Measurements from ENCODE around the gene ANKMY1. TPM values are rescaled to one million over a fixed set of nuclear protein-coding genes. Genes with fewer than 3 reads are reported as not detected.

The ANKMY1 gene
- total and polyA plus RNA-seq, 3 donors from 2014 or later: 57.3 to 92.5 (median 75.7) TPM

DNA sequence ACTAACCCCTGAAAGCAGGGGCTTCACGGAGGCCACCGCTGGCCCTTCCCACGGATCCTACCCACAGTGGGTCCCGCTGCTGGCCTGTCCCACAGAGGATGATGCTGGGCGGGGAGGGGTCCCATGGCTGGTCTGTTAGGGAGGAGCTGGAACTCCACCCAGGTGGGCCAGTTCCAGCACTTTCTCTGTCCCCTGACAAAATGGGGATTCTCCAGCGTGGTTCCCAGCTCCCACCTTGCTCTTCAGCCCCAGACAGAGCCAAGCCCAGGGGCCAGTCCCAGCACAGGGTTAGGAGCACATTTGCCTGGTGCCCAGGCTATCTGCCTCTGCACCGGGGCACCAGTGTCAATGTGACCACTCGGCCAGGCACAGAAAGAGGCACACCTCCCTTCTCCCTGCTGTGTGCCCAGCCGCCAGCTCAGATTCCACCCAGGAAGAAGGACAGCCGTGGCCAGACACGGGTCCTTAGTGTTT, 50.0 kb downstream of the ANKMY1 start:
- H3K27me3 ChIP-seq: no peaks in the 10 kb centered on the region
- no peak overlapping the region for H3K4me3 ChIP-seq
- no peak overlapping the region for H3K27ac ChIP-seq
- DNase-seq: no peak
- intact Hi-C loops (cut with DNase I; ENCODE audit: low total_unique reads): no loop called here
- 90 to 92% methylated on average over 3 to 11 of the region's 11 CpGs for WGBS, 2 donors
- H3K9me3 ChIP-seq: no peaks in the 10 kb centered on the region
- H3K4me1 ChIP-seq: no peaks in the 10 kb centered on the region
- no peaks in the 10 kb centered on the region for H3K36me3 ChIP-seq (ENCODE audit: low read depth, missing control alignments)
- no peak for TF ChIP-seq POLR2A (IDR thresholded peaks at IDR 0.05)
- no peak for TF ChIP-seq CTCF (IDR thresholded peaks at IDR 0.05)

DNA sequence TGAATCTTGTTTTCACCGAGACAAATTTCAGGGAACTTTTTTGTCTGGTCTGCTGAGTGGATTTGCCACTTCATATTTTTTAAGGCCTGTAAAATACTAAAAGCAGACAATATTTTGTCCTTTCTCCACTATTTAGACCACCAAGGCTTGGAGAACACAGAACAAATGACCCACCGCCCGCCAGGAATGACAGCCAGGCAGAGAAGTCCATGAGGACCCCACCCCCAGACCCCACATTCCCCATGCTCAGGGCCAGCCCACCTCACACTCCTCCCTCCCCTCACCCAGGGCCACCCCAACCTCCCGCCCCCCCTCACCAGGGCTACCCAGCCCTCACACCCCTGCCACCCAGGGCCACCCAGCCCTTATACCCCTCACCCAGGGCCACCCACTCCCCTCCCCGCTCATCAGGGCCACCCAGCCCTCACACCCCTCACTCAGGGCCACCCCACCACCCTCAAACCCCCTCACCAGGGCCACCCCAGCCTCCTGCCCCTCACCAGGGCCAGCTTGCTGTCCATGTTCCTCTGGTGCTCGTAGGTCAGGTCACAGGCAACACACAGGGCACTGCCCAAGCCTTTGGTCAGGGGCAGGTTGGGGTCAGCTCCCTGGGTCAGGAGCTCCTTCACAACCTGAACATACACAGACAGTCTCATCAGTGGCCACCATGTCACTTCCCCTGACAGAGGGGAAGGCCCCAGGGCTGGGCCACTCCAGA, 50.6 kb downstream of the ANKMY1 start:
- Histone ChIP-seq H3K27ac (no peak overlapping the region), H3K27me3 (no peaks in the 10 kb centered on the region), H3K4me3 (no peak overlapping the region), H3K36me3 (ENCODE audit: low read depth, missing control alignments) (no peaks in the 10 kb centered on the region), H3K9me3 (no peaks in the 10 kb centered on the region), H3K4me1 (no peaks in the 10 kb centered on the region)
- DNase-seq: no peak
- 96 to 98% methylated on average over 5 to 6 of the region's 6 CpGs for WGBS, 2 donors
- TF ChIP-seq POLR2A (IDR thresholded peaks at IDR 0.05) (no peak), CTCF (IDR thresholded peaks at IDR 0.05) (no peak)
- intact Hi-C loops (cut with DNase I; ENCODE audit: low total_unique reads): no loop called here

DNA sequence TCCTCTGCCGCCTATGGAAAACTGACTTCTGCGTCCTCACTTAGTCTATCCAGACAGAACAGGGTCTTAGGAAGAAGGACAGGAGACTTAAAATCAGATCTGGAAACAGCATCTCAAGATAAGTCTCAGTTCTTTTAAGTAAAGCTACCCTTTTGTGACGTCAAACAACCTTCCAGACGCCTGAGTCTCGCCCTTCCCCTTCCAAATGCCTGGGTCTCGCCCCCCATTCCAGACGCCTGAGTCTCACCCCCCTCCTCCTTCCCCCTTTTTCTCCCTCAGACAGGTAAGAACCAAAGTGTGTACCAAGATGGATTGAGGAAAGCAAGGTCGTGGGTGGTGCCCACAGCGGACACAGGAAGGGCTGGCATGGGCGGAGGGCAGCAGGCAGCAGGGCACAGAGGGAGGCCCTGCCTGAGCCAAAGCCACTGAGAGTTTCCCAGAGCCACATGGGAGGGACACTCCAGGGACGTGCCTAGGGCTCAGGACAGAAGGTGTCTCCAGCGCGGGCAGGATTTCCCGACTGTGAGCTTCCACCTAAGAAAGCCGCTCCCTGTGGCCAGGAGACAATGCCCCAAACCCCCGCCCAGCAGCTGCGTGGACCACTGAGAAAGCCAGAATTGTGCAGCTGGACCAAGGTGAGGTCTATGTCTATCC, 51.3 kb downstream of the ANKMY1 start:
- 92 to 94% methylated on average over 17 of the region's 17 CpGs for WGBS, 2 donors
- H3K36me3 ChIP-seq (ENCODE audit: low read depth, missing control alignments): no peaks in the 10 kb centered on the region

DNA sequence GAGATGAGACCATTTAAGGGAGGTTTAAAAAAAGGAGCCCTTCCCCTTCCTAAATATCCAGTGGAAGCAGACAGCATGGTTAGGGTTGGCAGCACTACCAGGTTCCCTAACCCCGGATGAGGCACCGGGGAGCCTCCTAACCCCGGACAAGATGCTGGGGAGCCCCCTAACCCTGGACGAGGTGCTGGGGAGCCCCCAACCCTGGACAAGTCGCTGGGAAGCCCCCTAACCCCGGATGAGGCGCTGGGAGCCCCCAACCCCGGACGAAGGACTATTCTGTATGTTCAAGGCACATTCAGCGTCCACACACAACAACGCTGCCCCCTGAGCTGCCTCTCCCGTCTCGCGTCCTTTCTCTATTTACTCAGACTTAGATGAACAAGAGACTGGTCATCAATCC, 51.9 kb downstream of the ANKMY1 start:
- TF ChIP-seq CTCF (IDR thresholded peaks at IDR 0.05): no peak
- no peak for TF ChIP-seq POLR2A (IDR thresholded peaks at IDR 0.05)
- DNase-seq: no peak
- no peaks in the 10 kb centered on the region for H3K27me3 ChIP-seq
- intact Hi-C loops (cut with DNase I; ENCODE audit: low total_unique reads): no loop called here
- H3K4me3 ChIP-seq: no peak overlapping the region
- H3K4me1 ChIP-seq: no peaks in the 10 kb centered on the region
- WGBS, 2 donors: 82 to 93% methylated on average over 13 to 14 of the region's 14 CpGs
- H3K36me3 ChIP-seq (ENCODE audit: low read depth, missing control alignments): no peaks in the 10 kb centered on the region
- H3K27ac ChIP-seq: no peak overlapping the region
- no peaks in the 10 kb centered on the region for H3K9me3 ChIP-seq

More for the DNA sequence above, 51.3 kb downstream of the ANKMY1 start:
- no peaks in the 10 kb centered on the region for H3K27me3 ChIP-seq
- TF ChIP-seq POLR2A (IDR thresholded peaks at IDR 0.05) (no peak), CTCF (IDR thresholded peaks at IDR 0.05) (no peak)
- no peak for DNase-seq
- no peak overlapping the region for H3K4me3 ChIP-seq
- H3K27ac ChIP-seq: no peak overlapping the region
- intact Hi-C loops (cut with DNase I; ENCODE audit: low total_unique reads): no loop called here
- H3K4me1 ChIP-seq: no peaks in the 10 kb centered on the region
- no peaks in the 10 kb centered on the region for H3K9me3 ChIP-seq

All from testis (tissue), 3 donors.